Thyroid gland (tissue), 4 donors: ENCODE results near the gene SCARF2. TPM values are rescaled to one million over a fixed set of nuclear protein-coding genes. Genes with fewer than 3 reads are reported as not detected.

Experiments used
- DNase-seq, 2 donors: peaks; one replicate each; pipeline ENCODE4 v3.0.0-alpha.2; 2019
- H3K27ac ChIP-seq, 3 donors: fragments of 200-600 bp; sonication (generic); 1 replicate in 2 of 3; 2 replicates in 1 of 3; pipeline ENCODE4 v1.5.1; 2016 to 2019; ENCODE audit warnings: mild to moderate bottlenecking in 1 of 3, moderate library complexity in 1 of 3
- H3K27me3 ChIP-seq: fragments of 200-600 bp; sonication (generic); one replicate; pipeline ENCODE4 v1.5.1; 2019
- H3K36me3 ChIP-seq, 2 donors: fragments of 200-600 bp; sonication (generic); one replicate each; pipeline ENCODE4 v1.5.1; 2016 to 2019
- H3K4me1 ChIP-seq, 2 donors: fragments of 200-600 bp; sonication (generic); one replicate each; pipeline ENCODE4 v1.5.1; 2017 to 2019
- H3K4me3 ChIP-seq, 3 donors: fragments of 200-600 bp; sonication (generic); replicated peaks in 1 of 3; 1 replicate in 2 of 3; 2 replicates in 1 of 3; pipeline ENCODE4 v1.5.1; 2016; ENCODE audit warnings: mild to moderate bottlenecking in 1 of 3
- H3K9me3 ChIP-seq: fragments of 200-600 bp; sonication (generic); one replicate; pipeline ENCODE4 v1.5.1; 2017
- CTCF ChIP-seq, 6 experiments: fragments of 200-600 bp in 3 of 6; fragments of 450-650 bp in 3 of 6; sonication (generic) in 3 of 6; IDR thresholded peaks; one replicate each; pipeline ENCODE4 v1.5.1; 2016 to 2019; ENCODE audit warnings: antibody characterized with exemption in 6 of 6, mild to moderate bottlenecking in 2 of 6, inconsistent platforms in 1 of 6, moderate library complexity in 1 of 6
- POLR2A ChIP-seq, 2 donors: fragments of 450-650 bp; IDR thresholded peaks; one replicate each; pipeline ENCODE4 v1.6.1; 2017; ENCODE audit warnings: antibody characterized with exemption in 2 of 2, mild to moderate bottlenecking in 2 of 2, moderate library complexity in 1 of 2
- WGBS, 2 donors: methylation state at CpG; one replicate each; pipeline ENCODE4 v1.1.5; 2017; 5-methylcytosine and 5-hydroxymethylcytosine counted together
- intact Hi-C: fragments of 100-400 bp; cut with DNase I; formaldehyde crosslinking; loops from one replicate; pipeline ENCODE4 v1.15.1; 2023
- total RNA-seq, 4 donors: library from RNA; depleted of rRNA; stranded (reverse); fragments of >200 nt; gene quantifications; one replicate each; pipeline ENCODE4 v1.2.3, GENCODE V29; 2016

SCARF2 gene
- total RNA-seq, 4 donors from 2014 or later: 14.4 to 23.1 (median 20.4) TPM

DNA sequence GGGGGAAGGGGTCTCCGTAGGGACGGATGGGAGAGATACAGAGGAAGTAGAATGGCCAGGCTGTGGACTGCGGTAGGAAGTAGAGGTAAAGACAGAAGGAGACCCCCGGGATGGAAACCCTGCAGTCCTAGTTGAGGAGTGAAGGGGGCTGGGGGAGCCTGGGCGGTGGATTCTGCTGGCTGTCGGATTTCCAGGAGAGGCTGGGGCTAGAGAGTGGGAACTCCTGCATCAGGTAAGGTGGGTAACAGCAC is 727 bp upstream of the SCARF2 start:
- peaks cover 21 to 35% of the 10 kb centered on the region in 2 donors for H3K4me1 ChIP-seq
- DNase-seq: no peak
- TF ChIP-seq POLR2A (IDR thresholded peaks at IDR 0.05) (no peak), CTCF (IDR thresholded peaks at IDR 0.05) (no peak)
- no peaks in the 10 kb centered on the region for H3K27me3 ChIP-seq
- 30 to 39% methylated on average over 6 of the region's 6 CpGs for WGBS, 2 donors
- H3K36me3 ChIP-seq: peaks cover 0 to 6% of the 10 kb centered on the region in 2 donors
- intact Hi-C loops: no loop called here
- H3K9me3 ChIP-seq: no peaks in the 10 kb centered on the region
- H3K4me3 ChIP-seq: peak overlapping the region in 2 of 3 donors; percentile 52 to 71
- peak overlapping the region in 2 of 3 donors; percentile 36 to 69 for H3K27ac ChIP-seq

DNA sequence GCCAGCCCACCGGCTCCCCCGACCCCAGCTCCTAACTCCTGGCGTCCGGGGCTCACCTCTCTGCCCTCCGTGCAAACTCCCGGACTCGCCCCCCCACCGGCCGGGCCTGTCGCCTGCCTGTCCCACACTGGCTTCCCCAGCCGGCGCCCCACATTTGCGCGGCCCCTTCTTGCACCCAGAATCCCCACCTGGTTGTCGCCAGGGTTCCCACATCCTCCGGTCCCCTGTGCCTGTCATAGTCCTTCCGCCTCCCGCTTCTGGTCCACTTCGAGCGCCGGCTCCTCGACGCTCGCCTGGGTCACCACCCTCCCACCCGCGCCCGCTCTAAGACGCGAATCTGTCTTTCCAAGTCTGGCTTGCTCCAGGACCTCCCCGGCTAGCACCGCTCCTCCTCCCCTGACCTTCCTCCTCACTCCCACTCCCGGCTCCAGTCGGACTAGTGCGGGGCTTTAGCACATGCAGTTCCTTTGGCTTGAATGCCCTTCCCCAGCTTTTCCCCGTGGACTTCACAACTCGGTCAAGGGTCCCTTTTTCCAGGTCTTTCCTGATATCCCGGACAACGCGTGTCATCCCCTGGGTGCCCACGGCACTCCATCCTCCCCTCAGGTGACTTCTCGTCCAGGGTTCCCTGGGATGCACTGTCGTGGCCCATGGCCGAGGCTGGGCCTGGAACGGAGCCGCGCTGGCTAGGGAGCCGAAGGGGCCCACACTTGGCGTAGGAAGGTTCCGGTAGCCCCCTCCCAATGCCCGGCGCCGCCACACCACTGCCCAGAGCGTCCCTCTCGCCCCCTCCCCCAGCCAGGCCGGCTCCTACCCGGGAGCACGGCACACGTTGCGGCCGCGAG is 635 bp downstream of the SCARF2 start:
- peak in 1 of 2 donors; percentile 30 for DNase-seq

DNA sequence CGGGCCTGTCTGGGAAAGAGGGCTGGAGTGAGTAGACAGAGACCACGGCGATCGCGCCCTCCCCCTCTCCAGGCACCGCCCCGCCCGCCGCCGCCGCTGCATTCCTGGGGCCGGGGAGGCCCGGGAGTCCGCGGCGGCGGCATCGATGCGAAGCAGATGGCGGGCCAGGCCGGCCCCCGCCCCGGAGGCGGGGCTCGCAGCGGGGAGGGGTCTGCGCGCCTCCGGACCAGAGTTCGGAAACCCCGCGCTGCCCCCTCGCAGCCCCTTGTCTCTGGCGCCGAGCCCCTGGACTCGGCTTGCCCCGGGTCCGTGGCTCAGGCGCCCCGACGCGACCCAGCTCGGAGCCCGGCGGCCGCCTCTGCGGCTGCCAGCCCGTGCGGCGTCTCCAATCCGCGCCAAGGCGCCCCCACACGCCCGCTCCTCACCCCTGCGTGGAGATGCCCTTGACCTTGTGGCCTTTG is 1.3 kb downstream of the SCARF2 start:
- WGBS, 2 donors: 8 to 10% methylated on average over 2 of the region's 56 CpGs
- no peak for TF ChIP-seq CTCF (IDR thresholded peaks at IDR 0.05)
- TF ChIP-seq POLR2A (IDR thresholded peaks at IDR 0.05): no peak
- Histone ChIP-seq H3K9me3 (no peaks in the 10 kb centered on the region), H3K27me3 (no peaks in the 10 kb centered on the region), H3K27ac (peak overlapping the region in 2 of 3 donors; percentile 19 to 26), H3K36me3 (no peaks in the 10 kb centered on the region), H3K4me1 (peaks cover 32 to 55% of the 10 kb centered on the region in 2 donors), H3K4me3 (peak overlapping the region in 2 of 3 donors; percentile 23 to 52)
- intact Hi-C loops: no loop called here
- peak; percentile 54 to 57 for DNase-seq

More for the DNA sequence above, 635 bp downstream of the SCARF2 start:
- H3K27ac ChIP-seq: peak overlapping the region; percentile 19 to 58 (median 33)
- H3K27me3 ChIP-seq: no peaks in the 10 kb centered on the region
- 2 to 3% methylated on average over 42 to 46 of the region's 61 CpGs for WGBS, 2 donors
- H3K36me3 ChIP-seq: peaks cover 0 to 2% of the 10 kb centered on the region in 2 donors
- intact Hi-C loops: no loop called here
- H3K4me1 ChIP-seq: peaks cover 29 to 48% of the 10 kb centered on the region in 2 donors
- TF ChIP-seq POLR2A (IDR thresholded peaks at IDR 0.05) (no peak), CTCF (IDR thresholded peaks at IDR 0.05) (no peak)
- no peaks in the 10 kb centered on the region for H3K9me3 ChIP-seq
- H3K4me3 ChIP-seq: peak overlapping the region; percentile 47 to 53 (median 52)

GRCh38 chr22:20435436-20436306 is 2.0 kb downstream of the SCARF2 start:
- Histone ChIP-seq H3K27me3 (no peaks in the 10 kb centered on the region), H3K36me3 (no peaks in the 10 kb centered on the region), H3K4me1 (peaks cover 38 to 56% of the 10 kb centered on the region in 2 donors), H3K27ac (peak overlapping the region in 1 of 3 donors; percentile 26), H3K4me3 (peak overlapping the region in 1 of 3 donors; percentile 52), H3K9me3 (no peaks in the 10 kb centered on the region)
- DNase-seq: no peak
- TF ChIP-seq CTCF (IDR thresholded peaks at IDR 0.05): no peak
- TF ChIP-seq POLR2A (IDR thresholded peaks at IDR 0.05): no peak
- 67 to 78% methylated on average over 10 of the region's 11 CpGs for WGBS, 2 donors
- intact Hi-C loops: no loop called here
